Nephron progenitor cell (in vitro differentiated cells): ENCODE measurements around the gene NFIX.

Experiments
- DNase-seq: peaks from one replicate; pipeline ENCODE4 v3.0.0; 2021
- H3K27ac Mint-ChIP-seq: 2 replicates; pipeline ENCODE4 v1.8.0; 2021; ENCODE audit warnings: mild to moderate bottlenecking, moderate library complexity, mixed read lengths
- H3K27me3 Mint-ChIP-seq: 2 replicates; pipeline ENCODE4 v1.8.0; 2021; ENCODE audit warnings: mild to moderate bottlenecking, low read depth, mixed read lengths; ENCODE audit not compliant: poor library complexity
- H3K36me3 Mint-ChIP-seq: 2 replicates; pipeline ENCODE4 v1.8.0; 2021; ENCODE audit warnings: low read depth, mixed read lengths
- H3K4me1 Mint-ChIP-seq: 2 replicates; pipeline ENCODE4 v1.8.0; 2021; ENCODE audit warnings: mixed read lengths
- H3K4me3 Mint-ChIP-seq: 2 replicates; pipeline ENCODE4 v1.8.0; 2021; ENCODE audit warnings: mild to moderate bottlenecking, moderate library complexity, mixed read lengths
- H3K9me3 Mint-ChIP-seq: 2 replicates; pipeline ENCODE4 v1.8.0; 2021; ENCODE audit warnings: mild to moderate bottlenecking, moderate library complexity, mixed read lengths
- TF ChIP-seq, protein P1 (sequence below): fragments of 200-600 bp; sonication (generic); IDR thresholded peaks from 2 replicates; pipeline ENCODE4 v1.5.0; 2021; ENCODE audit warnings: antibody characterized with exemption

Gene NFIX

DNA sequence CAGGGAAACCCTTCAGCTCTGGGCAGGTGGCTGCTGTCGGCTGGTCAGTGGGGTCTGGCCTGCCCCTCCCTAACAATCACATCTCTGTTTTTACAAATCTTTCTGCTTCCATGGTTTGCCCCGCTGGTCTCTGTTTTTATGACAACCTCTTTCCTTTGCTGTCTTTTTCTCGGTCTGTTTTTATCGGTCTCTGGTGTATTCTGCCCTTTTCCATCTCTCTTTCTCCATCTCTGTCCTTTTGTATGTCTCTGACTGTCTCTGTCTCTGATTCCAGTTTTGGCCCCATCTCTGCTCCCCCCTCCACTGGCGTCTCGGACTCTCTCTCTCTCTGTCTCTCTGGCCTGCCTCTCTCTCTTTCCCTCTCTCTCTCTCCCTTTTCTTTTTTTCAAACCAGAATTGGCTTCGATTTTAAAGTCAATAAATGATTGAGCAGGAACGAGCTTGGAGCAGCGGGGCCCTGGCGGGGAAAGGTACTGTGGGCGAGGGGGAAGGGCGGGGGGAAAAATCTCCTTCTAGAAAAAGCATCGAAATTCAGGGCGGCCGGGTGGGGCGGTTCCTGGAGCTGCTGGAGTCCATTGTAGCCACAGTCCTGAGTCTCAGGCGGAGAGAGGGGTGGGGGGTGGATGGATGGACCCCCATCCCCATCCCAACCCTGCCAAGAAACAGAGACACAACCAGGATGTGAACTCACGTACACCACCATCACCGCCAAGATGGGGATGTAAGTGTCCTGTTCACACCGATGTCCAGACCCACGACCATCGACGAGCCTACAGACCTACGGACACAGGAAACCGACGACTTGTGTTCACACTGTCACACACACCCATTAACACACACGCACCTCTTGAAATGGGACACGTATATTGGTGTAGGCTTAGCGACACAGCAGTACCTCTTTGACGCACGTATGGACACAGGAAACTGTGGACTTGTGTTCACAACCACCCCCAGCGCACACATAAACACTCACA lies 3.0 kb downstream of the NFIX start:
- H3K27ac Mint-ChIP-seq, result no peak overlapping the region
- H3K27me3 Mint-ChIP-seq, result peaks cover 70% of the 10 kb centered on the region

DNA sequence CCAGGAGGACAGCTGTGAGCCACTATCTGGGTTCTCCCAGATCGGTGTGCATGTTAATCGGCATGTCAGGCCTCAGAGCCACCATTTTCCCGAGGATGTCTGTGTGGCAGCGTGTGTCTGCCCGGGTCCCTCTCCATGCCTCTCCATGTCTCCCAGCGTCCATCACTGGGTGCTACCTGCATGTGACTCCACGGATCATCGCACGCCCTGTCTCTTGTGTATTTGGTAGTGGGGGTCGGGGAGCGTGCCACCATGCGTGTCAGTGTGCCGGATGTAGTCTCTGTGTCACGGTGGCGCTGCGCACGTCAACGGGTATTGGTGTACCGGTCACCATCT lies 5.9 kb downstream of the NFIX start:
- H3K4me1 Mint-ChIP-seq, result no peaks in the 10 kb centered on the region
- no peaks in the 10 kb centered on the region for H3K36me3 Mint-ChIP-seq
- DNase-seq, result no peak
- no peaks in the 10 kb centered on the region for H3K9me3 Mint-ChIP-seq
- TF ChIP-seq, protein P1, sequence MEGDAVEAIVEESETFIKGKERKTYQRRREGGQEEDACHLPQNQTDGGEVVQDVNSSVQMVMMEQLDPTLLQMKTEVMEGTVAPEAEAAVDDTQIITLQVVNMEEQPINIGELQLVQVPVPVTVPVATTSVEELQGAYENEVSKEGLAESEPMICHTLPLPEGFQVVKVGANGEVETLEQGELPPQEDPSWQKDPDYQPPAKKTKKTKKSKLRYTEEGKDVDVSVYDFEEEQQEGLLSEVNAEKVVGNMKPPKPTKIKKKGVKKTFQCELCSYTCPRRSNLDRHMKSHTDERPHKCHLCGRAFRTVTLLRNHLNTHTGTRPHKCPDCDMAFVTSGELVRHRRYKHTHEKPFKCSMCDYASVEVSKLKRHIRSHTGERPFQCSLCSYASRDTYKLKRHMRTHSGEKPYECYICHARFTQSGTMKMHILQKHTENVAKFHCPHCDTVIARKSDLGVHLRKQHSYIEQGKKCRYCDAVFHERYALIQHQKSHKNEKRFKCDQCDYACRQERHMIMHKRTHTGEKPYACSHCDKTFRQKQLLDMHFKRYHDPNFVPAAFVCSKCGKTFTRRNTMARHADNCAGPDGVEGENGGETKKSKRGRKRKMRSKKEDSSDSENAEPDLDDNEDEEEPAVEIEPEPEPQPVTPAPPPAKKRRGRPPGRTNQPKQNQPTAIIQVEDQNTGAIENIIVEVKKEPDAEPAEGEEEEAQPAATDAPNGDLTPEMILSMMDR, result no peak
- peaks cover 95% of the 10 kb centered on the region for H3K27me3 Mint-ChIP-seq
- no peak overlapping the region for H3K27ac Mint-ChIP-seq
- no peak overlapping the region for H3K4me3 Mint-ChIP-seq

More for the DNA sequence above, 3.0 kb downstream of the NFIX start:
- DNase-seq, result no peak
- Mint-ChIP-seq H3K4me3 (no peak overlapping the region), H3K4me1 (peaks cover 5% of the 10 kb centered on the region), H3K36me3 (no peaks in the 10 kb centered on the region), H3K9me3 (peaks cover 4% of the 10 kb centered on the region)
- TF ChIP-seq, protein P1, result no peak

DNA sequence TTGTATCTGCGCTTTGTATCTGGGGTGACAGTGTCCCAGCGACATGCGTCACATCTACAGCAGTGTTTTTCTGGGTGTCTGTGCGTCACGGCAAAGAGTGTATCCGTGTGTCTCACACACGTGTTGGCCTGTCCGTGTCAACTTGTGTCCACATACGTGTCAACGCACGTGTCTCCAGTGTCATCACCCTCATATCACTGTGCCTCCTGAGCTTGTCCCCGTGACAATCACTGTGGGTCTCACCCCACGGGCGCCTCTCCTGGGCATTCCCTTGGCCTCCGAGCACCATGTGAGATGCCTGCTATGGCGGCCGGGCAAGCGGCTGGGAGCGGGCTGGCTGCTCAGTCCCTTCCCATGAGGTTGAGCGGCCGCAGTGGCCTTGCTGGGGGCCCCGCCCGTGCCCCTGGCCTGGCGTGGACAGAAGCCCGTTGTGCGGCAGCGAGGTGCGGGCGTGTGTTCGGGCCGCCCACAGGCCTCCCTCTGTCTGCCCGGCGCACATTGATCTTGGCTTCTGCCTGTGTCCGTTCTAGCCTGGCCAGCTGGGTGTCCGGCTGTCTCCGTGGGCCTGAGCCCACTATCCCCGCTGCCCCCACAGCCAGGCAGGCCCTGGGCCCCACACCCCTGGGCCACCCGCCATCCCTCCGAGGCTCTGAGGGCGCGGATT lies 6.4 kb downstream of the NFIX start:
- no peak for DNase-seq
- Mint-ChIP-seq H3K4me3 (no peak overlapping the region), H3K36me3 (no peaks in the 10 kb centered on the region), H3K9me3 (no peaks in the 10 kb centered on the region), H3K27ac (no peak overlapping the region), H3K27me3 (peaks cover 97% of the 10 kb centered on the region), H3K4me1 (no peaks in the 10 kb centered on the region)
- TF ChIP-seq, protein P1, result no peak

DNA sequence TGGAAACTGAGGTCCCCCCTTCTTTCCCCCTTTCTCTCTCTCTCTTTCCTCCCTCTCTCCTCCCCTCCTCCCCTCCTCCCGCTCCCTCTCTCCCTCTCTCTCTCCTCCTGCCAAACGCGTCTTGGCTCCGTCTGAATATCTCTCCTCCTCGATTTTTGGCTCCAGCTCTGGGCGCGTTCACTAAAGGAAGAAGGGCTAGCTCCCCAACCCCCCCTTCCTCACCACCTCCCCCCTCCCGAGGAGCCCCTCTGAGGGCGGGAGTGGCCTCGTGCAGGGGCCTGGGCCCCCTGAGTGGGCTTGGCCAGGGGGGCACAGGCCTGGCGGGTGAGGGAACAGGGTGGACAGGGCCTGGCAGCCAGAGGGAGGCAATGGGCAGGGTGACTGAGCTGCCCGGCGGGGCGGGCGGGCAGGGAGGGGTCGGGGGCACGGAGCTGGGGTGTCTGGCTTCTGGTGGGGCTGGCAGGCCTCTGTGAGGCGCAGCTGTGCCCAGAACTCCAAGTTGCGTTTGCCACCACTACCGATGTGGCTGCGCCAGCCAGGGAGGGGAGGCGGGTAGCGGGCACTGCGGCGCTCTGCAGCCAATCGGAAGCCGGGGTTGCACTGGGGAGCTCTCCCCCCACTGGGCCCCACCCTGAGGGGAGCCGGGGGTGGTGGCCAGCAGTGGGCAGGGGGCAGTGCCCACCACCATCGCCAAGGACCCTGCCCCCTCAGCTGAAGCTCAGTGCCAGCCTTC lies 7.1 kb downstream of the NFIX start:
- no peaks in the 10 kb centered on the region for H3K4me1 Mint-ChIP-seq
- H3K4me3 Mint-ChIP-seq, result no peak overlapping the region
- no peaks in the 10 kb centered on the region for H3K9me3 Mint-ChIP-seq
- no peaks in the 10 kb centered on the region for H3K36me3 Mint-ChIP-seq
- no peak overlapping the region for H3K27ac Mint-ChIP-seq
- H3K27me3 Mint-ChIP-seq, result peaks cover 97% of the 10 kb centered on the region
- TF ChIP-seq, protein P1, result no peak
- no peak for DNase-seq

DNA sequence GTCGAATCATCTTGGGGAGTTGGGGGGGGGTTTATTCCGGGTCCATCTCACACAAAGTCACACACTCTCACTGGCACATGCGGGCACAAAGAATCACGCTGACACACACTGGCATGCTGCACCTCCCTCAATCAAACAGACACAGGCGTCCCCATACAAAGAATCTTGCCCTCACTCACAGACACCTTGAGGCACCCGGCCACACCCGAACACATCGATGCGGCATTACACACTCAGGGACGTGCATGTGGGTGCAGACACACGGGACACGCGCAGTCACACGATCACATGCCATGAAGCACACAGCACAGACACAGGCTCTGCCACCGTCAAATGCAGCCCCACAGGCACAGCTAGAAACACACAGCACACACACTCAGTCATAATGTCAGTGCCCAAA lies 7.8 kb downstream of the NFIX start:
- Mint-ChIP-seq H3K4me1 (no peaks in the 10 kb centered on the region), H3K27me3 (peaks cover 97% of the 10 kb centered on the region), H3K27ac (no peak overlapping the region)

More for the DNA sequence above, 7.8 kb downstream of the NFIX start:
- DNase-seq, result no peak
- Mint-ChIP-seq H3K4me3 (no peak overlapping the region), H3K36me3 (no peaks in the 10 kb centered on the region), H3K9me3 (no peaks in the 10 kb centered on the region)
- TF ChIP-seq, protein P1, result no peak
